Body of pancreas (tissue), 4 donors: ENCODE measurements around the gene ASTN2.

Experiments
- CTCF ChIP-seq, 7 experiments: fragments of 450-650 bp in 4 of 7; fragments of 200-600 bp in 3 of 7; sonication (generic) in 3 of 7; IDR thresholded peaks; one replicate each; pipeline ENCODE4 v1.5.1; 2016 to 2019; ENCODE audit warnings: antibody characterized with exemption in 7 of 7
- POLR2A ChIP-seq, 3 donors: fragments of 450-650 bp; IDR thresholded peaks; one replicate each; pipeline ENCODE4 v1.6.1; 2016; ENCODE audit warnings: antibody characterized with exemption in 3 of 3, mild to moderate bottlenecking in 2 of 3

GRCh38 chr9:116816484-116816883, 598.4 kb downstream of the ASTN2 start:
- TF ChIP-seq CTCF (IDR thresholded peaks at IDR 0.05) = no peak
- TF ChIP-seq POLR2A (IDR thresholded peaks at IDR 0.05) = no peak
